ENCODE measurements around the gene TRIM63.

The TRIM63 gene

GRCh38 chr1:26037904-26038303 is 29.5 kb downstream of the TRIM63 start:
- no peak overlapping the region for H3K4me3 ChIP-seq (ENCODE audit: low read depth, low read length)
- no peak for DNase-seq
- peaks cover 8% of the 10 kb centered on the region for H3K27me3 ChIP-seq (replicated peaks)
- TF ChIP-seq, protein P1, sequence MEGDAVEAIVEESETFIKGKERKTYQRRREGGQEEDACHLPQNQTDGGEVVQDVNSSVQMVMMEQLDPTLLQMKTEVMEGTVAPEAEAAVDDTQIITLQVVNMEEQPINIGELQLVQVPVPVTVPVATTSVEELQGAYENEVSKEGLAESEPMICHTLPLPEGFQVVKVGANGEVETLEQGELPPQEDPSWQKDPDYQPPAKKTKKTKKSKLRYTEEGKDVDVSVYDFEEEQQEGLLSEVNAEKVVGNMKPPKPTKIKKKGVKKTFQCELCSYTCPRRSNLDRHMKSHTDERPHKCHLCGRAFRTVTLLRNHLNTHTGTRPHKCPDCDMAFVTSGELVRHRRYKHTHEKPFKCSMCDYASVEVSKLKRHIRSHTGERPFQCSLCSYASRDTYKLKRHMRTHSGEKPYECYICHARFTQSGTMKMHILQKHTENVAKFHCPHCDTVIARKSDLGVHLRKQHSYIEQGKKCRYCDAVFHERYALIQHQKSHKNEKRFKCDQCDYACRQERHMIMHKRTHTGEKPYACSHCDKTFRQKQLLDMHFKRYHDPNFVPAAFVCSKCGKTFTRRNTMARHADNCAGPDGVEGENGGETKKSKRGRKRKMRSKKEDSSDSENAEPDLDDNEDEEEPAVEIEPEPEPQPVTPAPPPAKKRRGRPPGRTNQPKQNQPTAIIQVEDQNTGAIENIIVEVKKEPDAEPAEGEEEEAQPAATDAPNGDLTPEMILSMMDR (IDR thresholded peaks at IDR 0.05; ENCODE audit: low read depth, low read length, missing control alignments) = no peak
- H3K27ac ChIP-seq = no peak overlapping the region
- H3K36me3 ChIP-seq (replicated peaks) = no peaks in the 10 kb centered on the region
- in situ Hi-C loops (cut with HindIII; ENCODE audit: low pct_ligation_motif_present, low sequenced_read_pairs) = no loop called here

DNA sequence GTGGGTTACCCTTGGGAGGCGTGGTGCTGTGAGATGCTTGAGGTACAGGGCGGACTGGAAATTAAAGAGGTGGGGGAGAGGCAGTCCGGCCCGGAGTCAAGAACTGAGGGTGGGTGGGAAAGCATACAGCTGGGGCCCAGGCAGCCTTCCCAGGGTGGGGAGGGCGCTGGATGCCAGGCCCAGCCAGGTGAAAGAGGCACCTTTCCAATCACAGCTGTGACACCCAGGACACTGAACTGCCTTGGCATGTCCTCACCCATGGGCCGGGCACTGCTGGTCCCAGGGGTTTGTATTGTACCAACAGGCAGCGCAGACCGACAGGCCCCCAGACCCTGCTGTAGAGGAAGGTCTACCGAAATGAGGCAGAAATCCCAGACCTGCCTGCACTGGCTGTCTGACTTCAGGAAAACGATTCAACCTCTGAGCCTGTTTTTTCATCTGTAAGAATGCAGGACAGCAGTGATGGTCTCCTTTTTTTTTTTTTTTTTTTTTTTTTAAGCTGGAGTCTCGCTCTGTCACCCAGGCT is 30.6 kb downstream of the TRIM63 start:
- TF ChIP-seq, protein P1 (IDR thresholded peaks at IDR 0.05; ENCODE audit: low read depth, low read length, missing control alignments) = no peak
- peaks cover 2% of the 10 kb centered on the region for H3K27me3 ChIP-seq (replicated peaks)
- no peaks in the 10 kb centered on the region for H3K36me3 ChIP-seq (replicated peaks)
- DNase-seq = no peak
- no peak overlapping the region for H3K27ac ChIP-seq
- in situ Hi-C loops (cut with HindIII; ENCODE audit: low pct_ligation_motif_present, low sequenced_read_pairs) = no loop called here
- H3K4me3 ChIP-seq (ENCODE audit: low read depth, low read length) = no peak overlapping the region

DNA sequence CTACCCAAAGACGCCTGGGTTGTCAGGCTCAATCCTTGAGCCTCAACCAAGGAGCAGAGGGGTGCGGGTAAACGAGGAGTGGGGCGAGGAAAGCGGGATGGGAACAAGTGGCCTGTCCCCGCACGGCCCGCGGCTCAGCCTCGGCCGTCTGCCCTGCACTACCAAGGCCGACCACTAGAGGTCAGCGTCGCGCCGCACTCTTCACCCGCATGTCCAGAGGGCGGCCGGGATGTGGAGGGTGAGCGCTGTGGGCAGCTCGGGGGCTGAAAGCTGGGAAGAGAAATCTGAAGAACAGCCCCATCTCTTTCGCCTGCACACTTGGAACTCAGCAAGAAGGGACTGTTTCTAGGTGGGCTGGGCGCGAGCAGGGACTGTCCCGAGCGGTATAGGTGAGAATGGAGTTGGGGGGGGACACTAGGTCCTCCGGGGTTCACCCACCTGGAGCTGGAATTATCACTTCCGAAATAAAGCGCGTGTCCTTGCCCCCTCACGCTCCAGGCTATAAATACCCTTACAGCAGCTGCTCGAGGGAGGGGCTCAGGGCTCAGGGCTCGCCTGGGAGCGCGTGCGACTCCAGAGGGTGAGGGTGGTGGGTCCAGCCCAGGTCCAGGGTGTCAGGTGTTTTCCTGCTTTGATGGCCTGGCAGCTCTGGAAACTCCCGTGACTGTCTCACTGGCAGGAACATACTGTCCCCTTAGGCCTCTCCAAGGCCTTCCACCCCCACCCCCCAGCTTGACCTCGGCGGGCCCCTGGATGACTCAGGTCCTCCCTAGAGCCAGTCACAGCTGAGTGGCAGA is 31.3 kb downstream of the TRIM63 start:
- TF ChIP-seq, protein P1 (IDR thresholded peaks at IDR 0.05; ENCODE audit: low read depth, low read length, missing control alignments) = peak; percentile 98
- Histone ChIP-seq H3K36me3 (replicated peaks) (no peaks in the 10 kb centered on the region), H3K27me3 (replicated peaks) (no peaks in the 10 kb centered on the region), H3K4me3 (ENCODE audit: low read depth, low read length) (peak overlapping the region; percentile 77), H3K27ac (no peak overlapping the region)
- in situ Hi-C loops (cut with HindIII; ENCODE audit: low pct_ligation_motif_present, low sequenced_read_pairs) = no loop called here
- peak; percentile 48 for DNase-seq

GRCh38 chr1:26035203-26035958 is 32.0 kb downstream of the TRIM63 start:
- Histone ChIP-seq H3K27ac (peak overlapping the region; percentile 12), H3K36me3 (replicated peaks) (no peaks in the 10 kb centered on the region), H3K27me3 (replicated peaks) (no peaks in the 10 kb centered on the region), H3K4me3 (ENCODE audit: low read depth, low read length) (peak overlapping the region; percentile 77)
- TF ChIP-seq, protein P1 (IDR thresholded peaks at IDR 0.05; ENCODE audit: low read depth, low read length, missing control alignments) = no peak
- in situ Hi-C loops (cut with HindIII; ENCODE audit: low pct_ligation_motif_present, low sequenced_read_pairs) = no loop called here
- DNase-seq = peak; percentile 92

DNA sequence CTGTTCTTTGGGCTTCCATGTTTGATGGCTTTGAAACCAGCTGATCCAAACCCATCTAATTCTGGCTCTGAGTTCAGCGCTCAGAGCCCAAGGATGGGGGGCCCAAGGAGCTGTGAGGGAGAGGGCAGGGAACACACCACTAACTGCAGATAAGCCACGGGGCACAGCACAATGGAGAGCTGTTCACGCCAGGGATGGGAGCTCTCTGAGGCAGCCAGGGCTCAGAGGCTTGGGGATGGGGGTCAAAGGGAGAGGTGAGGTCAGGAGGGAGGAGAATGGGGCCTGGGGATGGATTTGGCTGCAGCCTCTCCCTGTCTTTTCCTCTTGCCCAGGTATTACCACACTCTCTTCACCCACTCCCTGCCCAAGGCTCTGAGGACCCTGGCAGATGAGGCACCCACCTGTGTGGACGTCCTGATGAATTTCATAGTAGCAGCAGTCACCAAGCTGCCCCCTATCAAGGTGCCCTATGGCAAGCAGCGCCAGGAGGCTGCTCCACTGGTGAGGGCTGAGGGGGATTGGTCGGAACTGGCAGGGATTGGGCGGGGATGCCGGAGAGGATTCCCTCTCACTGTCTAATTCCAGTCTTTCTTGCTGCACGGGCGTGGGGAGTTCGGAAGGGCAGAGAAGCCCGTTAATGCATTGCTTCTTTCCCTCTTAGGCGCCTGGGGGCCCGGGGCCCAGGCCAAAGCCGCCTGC is 32.8 kb downstream of the TRIM63 start:
- Histone ChIP-seq H3K36me3 (replicated peaks) (no peaks in the 10 kb centered on the region), H3K27ac (no peak overlapping the region)

More for the DNA sequence above, 32.8 kb downstream of the TRIM63 start:
- in situ Hi-C loops (cut with HindIII; ENCODE audit: low pct_ligation_motif_present, low sequenced_read_pairs) = no loop called here
- no peaks in the 10 kb centered on the region for H3K27me3 ChIP-seq (replicated peaks)
- DNase-seq = no peak
- TF ChIP-seq, protein P1 (IDR thresholded peaks at IDR 0.05; ENCODE audit: low read depth, low read length, missing control alignments) = no peak
- H3K4me3 ChIP-seq (ENCODE audit: low read depth, low read length) = peak overlapping the region; percentile 77

All from brain microvascular endothelial cell (primary cell).